HG03460 (cell line): Measurements from ENCODE around the gene LENEP.

Experiments
- ATAC-seq: cut with Tn5 transposase; IDR thresholded peaks from one replicate; pipeline ENCODE4 v1.9.1; 2021; ENCODE audit not compliant: unreplicated experiment

The LENEP gene

DNA sequence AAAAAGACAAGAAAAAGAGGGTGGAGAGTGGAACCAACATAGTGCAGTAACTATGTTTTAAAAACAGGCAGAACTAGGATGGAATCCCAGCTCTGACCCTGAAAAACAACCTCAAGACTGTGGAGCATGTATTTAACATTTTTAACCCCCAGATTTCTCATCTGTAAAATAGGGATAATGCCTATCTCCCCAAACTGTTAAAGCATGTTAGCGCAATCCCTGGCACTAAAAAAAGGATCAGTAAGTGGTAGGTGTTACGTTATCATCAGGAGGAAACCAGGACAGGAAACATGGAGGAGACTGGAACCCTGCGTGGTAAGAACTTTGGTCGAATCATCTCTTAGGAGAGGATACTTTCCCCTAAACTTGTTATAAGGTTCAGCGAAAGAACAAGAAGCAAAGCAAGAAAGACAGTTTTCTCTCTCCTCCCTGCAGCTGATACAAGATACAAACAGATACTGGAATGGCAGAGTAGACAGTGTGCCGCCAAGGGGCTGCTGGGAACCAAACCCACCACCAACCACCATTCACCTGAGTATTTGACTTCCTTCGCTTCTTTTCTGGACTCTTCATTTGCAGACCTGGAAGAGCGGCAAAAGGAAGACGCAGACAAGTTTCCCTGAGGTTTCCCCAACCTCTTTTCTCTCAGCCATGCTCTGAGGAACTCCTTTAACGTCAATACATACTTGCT lies 32.8 kb upstream of the LENEP start:
- ATAC-seq = no peak

DNA sequence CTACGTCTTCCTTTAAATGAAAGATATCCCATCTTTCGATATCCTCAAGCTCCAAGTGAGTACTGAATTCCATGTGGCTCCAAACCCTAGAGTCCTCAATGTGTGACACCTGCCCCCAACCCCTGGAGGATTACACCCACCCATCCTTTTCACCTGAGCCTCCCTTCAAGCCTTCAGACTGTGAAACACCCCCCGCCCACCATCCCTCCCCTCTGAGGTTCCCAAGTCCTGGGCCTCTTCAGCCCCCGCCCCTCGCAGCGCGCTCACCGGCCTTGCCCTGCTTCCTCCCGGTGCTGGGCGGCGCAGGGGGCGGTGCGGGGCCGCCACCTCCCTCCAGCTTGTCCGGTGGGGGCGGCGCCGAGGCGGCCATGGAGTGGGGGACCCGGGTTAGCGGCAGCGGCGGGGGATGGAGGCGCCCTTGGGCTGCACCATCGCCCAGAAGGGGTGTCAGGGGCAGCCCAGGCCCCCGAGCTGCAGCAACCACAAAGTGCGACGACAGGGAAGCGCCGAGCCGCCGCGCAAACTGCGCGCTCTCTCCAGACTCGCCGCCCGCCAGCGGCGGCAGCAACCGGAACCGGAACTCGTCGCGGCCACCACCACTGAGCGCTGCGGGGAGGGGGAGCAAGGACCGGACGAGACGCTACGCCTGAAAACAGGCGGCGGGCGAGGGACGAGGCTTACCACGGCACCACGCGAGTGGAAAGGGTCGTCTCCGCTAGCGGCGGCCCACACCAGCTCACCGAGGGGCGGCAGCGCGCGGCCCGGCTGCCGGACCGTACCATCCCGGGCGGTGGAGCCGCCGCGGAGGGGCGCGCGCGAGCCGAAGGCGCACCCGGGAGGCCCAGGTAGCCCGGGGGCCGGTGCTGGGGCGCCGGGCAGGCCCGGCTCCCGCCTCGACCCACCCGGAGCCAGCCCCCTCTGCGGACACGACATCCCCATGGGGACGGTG lies 31.9 kb upstream of the LENEP start, which contains the start of gene PYGO2:
Gene PYGO2 (minus strand): TSS at position 576 of the 949 bp plus-strand sequence. CDS start 206 bp downstream, at position 370.
- ATAC-seq = peak; percentile 69

DNA sequence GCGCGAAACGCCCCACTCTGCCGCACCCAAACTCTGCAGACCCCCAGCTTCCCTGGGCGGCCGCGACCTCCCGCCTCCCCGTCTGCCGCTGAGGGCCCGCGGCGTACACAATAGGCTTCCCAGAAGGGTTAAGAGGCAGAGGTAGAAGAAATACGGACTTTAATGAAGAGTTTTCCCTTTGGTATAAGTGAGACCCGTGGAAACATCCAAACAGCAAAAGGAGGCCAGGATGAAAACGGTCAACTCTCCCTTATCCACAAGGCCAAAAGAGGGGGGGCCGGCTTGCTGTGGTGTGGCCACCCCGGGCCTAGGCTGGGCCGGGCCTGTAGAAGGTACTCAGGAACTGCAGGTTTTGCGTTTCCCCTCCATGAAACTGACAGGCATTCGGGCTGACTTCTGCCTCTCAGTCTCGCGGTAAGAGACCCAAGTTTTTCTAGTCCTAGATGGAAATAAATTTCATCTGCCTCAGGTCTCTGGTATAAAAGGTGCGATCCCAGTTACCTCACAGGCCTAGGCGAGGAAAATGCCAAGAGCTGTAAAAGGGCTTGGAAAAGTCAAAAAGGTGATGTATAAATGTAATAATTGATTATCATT lies 31.1 kb upstream of the LENEP start:
- ATAC-seq = no peak

DNA sequence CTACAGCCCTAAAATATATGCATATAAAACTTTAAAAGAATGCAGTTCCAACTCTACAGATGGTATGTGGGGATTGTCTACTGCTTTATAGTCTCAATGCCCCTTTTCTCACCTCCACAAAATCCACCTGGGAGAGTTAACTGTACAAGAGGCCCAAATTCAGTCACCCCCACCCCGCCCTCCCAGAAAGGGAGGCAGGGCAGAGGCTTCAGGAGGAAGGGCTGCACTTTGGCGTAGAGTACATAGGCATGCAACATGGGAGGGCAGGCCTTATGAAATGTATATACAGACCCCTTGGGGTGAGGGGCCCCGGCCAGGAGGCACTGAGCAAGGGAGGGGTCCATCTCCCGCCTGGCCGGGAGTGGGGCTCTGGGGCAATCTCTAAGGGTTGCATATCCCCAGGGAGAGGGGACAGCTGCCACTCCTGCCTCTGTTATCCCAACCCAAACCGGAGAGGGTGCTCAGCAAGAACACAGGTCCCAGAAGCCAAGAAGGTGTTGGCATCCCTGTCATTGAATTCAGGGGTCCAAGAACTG lies 30.5 kb upstream of the LENEP start:
- ATAC-seq = no peak

DNA sequence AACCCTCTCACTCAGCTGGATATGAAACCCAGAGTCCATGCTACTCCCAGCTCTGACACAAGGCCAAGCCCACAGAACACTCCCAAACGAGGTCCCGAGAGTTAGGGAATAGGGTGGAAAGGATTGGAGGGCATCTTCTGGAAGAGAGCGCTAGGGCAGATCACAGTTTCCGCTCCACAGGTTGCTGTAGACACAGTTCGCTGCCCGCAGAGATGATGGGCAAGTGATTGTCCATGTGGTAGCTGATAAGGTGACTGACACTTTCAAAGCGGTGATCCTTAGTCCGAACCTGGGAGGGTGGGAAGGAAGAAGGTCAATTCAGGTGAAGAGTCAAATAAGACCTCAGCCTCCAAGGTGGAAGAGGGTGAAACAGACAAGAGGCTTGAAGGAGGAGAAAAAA lies 29.7 kb upstream of the LENEP start:
- ATAC-seq = no peak

DNA sequence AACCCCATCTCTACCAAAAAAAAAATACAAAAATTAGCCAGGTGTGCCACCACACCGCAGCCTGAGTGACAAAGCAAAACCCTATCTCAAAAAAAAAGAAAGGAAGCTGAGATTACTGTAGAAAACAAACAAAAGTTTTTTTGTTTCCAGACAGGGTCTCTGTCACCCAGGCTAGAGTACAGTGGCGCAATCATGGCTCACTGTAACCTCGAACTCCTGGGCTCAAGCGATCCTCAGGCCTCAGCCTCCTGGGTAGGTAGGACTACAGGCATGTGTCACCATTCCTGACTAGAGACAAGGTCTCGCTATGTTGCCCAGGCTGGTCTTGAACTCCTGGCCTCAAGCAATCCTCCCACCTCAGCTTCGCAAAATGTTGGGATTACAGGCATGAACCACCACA lies 29.0 kb upstream of the LENEP start:
- no peak for ATAC-seq

DNA sequence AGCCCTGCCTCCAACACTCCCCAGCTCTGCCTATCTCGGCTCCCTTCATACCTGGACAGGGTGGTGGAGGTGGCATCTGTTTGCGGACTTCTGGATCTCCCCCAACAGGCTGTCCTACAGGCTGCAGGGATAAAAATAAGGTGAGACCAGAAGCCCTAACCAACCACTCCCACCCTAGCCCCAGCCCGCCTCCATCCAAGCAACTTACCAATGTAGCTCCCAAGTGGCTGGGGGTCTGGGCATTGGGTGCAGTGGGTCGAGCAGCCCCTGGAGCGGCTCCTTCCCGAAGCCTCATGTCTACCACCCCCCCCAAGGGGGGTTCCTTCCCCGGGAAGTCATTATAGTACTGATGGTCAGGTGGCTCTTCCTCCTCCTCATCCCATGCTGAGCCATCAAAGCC lies 27.3 kb upstream of the LENEP start:
- ATAC-seq = no peak

DNA sequence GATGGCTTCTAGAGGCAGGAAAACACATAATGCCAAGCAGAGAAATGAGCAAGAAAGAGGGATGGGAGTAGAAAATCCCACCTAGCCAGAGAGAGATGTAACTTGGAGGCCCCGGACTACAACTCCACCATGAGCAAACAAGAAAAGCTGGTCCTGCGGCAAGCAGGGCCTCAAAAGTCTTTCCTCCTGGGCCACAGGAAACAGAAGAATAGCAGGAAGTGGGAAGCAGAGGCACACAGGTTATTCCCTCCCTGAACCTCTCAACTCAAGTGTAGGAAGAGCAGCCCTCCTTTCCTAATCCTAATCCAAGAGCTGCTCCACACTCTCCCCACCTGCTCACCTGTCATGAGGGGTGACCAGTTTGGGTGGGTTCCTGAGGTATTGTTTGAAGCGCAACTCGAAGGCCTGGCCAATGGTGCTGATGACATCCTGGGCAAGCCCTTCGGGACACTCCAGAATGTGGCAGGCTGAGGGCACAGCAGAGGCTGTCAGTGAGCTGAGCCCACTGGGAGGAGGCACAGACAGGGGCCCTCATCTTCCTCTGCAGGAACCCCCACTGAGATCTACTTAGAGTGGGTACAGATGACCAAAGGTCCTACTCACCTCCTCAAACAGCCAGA lies 25.9 kb upstream of the LENEP start:
- ATAC-seq = no peak

DNA sequence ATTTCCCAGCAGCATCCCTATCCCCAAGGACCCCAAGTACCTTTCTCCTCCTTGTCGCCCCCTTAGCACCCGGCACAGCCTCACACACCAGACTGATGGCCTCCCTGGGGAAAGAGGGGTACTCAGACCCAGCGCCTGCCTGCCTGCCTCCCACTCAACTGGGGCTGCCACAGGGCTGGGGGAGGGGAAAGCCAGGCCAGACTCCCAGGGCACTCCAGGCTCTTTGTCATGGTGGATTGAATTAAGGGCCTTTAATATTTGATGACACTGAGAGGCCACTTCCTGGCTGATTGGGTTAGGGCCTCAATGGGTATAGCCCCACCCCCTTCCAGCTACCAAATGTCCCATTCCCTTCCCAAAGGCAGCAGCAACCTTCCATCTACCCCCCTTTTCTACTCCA lies 24.7 kb upstream of the LENEP start:
- no peak for ATAC-seq

DNA sequence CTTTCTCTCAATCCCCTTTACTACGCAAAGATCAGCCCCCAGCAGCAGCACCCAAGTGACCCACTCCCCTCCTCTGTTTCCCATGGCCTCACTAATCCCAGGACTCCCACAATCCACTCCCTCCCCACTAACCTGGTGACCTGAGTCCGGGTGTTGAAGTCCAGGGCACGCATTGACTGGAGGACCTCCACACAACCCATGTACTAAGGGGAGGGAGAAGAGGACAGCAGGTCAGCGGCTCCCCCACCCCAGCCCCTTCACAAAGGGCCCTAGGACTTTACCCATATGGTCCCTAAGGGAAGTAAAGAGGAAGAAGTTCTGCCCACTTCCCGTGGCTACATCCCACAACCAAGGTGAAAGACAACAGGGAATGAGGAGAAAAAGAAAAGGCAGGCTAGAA lies 24.1 kb upstream of the LENEP start:
- no peak for ATAC-seq

DNA sequence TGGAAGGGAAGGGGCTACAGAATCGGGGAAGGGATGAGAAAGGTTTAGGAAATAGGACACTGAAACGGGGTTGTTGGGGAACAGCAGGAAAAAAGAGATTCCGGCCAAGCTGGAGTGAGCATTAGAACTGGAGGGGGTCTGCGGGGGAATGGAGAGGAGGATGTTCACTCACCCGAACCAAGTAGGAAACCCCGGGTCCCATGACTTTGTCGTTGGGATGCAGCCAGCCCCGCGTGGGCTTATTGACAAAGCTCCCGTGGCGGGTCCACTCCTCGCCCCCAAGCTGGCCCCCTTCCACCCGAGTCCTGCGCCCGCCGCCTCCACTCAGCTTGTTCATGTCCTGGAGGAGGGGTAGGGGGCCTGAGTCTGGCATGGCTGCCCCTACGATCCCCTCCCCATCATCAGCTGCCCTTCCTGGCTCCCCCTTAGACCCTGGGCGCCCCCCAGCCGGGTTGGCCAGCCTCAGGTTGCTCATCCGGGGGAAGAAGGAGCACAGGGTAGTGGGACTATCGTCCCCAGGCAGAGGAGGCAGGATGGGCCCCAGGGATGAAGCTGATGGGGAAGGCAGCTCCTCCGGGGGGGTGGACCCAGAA lies 23.4 kb upstream of the LENEP start:
- no peak for ATAC-seq

DNA sequence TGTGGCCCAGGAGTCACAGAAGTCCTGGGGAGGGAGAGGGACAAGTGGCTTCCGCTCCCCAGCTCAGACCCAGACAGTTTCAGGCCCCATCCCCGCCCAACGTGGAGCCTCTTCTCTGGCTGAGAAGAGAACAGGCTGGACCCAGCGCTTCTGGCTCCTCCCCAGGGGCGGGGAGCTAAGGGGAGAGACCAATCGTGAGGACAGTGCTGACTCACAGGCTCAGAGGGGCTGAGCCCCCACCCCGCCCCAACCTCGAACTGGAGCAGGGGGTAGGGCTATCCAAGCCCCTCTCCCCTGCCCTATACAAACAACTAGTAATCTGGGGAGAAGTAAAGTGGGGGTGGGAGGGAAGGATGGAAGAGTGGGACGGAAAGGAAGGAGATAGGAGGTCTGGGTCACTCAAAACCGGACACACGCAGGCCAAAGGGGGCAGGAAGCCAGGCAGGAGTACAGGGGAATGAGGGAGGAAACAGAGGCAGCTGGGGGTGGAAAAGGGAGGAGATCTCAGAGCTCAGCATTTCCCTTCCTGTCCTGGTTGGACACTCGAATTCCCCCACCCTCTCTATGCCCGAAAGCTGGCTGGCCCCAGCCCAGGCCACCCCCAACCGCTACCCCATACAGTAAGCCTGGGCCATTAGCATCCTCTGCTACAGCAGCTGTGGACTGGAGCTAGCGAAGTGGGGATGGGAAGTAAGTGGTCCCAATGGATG lies 22.6 kb upstream of the LENEP start, which contains the start of gene SHC1:
Gene SHC1 (minus strand): TSS at position 117 of the 710 bp plus-strand sequence. CDS start 221 bp downstream, outside the sequence.
- no peak for ATAC-seq

DNA sequence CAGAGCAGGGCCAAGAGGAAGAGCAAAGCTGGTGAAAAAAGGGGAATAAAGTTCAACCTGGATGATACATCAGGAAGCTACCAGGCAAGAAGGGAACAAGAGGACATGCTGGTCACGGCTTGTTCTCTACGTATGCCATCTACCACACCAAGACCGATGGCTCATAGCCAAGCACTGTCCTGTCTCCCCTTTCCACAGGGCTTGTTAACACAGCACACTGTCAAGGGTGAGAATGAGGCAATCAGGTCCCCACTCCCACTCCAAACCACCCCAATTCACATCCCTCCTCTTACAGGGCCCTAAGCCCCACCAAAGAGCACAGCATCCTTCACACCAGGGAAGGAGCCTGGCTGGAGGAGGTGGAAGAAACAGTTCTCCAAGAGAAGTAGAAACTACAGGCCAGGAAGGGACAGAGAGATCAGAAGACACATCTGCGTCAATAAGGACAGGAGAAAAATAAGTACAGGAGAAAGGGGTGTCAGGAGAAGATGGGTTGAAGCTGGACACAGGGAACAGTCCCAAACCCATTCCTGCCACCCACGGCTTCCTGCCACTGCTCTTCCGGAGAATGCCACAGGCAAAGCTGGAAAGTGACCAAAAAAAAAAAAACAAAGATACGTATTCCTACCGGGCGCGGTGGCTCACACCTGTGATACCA lies 21.9 kb upstream of the LENEP start:
- ATAC-seq = no peak

DNA sequence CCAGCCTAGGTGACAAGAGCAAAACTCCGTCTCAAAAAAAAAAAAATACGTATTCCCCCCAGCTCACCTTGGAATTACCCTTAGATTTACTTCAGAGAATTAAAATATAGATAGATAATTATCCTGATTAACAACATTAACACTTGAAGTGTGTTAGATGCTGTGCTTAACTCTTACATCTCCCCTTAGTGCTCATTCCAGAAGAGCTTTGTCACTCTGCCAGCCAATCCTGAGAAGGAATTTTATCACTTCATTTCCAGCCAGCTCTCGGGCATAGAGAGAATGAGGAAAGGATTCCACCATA lies 21.2 kb upstream of the LENEP start:
- ATAC-seq = no peak

DNA sequence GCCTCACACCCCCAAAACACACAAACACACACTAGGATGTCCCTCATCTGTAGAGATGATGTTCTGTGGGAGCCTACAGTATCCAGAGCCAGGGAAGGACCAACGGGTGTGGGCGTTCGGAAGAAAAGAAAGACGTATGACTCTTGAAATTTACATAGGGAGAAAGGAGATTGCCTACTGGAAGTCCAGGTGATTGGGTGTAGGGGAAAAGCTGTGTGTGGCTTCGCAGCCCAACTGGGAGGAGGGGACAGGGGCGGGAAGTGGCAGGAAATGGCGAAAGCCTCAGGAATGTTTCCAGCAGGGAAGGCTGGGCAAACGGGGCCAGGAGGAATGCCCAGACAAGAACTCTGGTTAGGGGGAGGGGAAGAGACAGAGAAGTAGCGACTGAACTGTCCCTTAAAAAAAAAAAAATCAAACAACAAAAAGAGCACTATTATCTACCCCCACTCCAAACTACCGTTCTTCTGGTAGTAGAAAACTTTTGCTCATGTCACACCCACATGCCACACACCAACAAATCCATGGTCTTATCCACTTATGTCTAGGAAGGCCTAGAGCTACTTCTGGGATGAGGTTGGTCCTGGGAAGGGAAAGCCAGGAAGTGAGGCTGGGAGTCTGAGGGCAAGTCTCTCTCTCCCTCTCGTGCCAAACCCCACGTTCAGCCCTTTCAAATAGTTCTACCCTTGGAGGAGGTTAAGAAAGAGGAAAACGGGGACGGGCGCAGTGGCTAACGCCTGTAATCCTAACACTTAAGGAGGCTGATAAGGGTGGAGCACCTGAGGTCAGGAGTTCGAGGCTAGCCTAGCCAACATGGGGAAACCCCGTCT lies 20.7 kb upstream of the LENEP start:
- no peak for ATAC-seq

DNA sequence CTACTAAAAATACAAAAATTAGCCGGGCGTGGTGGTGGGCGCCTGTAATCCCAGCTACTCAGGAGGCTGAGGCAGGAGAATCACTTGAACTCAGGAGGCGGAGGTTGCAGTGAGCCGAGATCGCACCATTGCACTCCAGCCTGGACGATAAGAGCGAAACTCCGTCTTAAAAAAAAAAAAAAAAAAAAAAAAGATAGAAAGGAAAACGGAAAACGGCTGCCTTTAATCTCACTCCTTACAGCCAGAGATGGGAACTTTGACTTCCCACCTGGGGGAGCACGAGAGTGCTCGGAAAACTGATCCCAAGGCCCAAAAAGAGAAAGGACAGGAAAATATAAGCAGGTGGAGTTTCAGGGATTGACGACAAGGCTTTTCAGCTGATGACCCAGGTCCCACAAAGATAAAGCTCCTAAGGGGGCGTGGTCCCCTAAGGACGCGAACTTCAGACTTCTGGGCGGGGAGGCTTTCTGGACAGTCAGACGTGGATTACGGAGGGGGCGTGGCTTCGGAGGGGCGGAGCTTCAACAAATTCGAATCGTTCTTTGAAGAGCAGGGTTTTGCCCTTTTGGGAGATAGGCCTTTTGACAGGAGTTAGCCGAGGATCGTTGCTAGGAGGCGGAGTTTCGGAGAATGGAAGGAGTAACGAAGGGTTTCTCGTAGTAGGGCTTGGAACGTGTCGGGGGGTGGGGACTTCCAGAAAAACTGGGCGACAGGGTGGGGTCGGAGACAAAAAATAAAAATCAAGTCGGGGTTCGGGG lies 19.9 kb upstream of the LENEP start:
- no peak for ATAC-seq

DNA sequence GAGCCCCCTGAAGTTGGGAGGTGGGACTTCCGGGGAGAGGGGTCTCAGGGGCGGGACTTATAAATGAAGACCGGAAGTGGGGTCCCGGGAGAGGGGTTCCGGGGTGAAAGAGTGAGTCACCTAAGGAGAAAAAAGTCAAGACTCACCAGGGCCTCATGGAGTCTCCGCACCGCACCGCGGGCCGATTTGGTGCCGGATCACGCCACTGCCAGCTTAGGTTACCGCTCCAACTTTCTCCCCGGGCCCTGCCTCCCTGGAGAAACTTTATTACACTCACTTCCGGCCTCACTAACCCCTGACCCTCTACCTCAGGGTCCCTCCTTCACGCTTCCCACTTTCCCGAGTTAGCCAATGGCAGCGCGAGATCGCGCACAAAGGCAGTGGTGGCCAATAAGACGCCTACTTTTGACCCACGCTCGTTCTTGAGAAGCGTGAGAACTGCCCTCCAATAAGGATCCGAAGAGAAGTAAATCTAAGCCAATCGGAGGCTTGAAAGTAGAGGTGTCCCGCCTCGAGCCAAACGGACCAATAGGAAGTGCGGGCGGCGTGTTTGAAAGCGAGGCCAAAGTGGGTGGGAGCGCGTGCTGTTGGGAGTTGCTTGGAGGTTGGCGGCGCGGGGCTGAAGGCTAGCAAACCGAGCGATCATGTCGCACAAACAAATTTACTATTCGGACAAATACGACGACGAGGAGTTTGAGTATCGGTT lies 19.1 kb upstream of the LENEP start, which contains the start of gene CKS1B:
Gene CKS1B (plus strand): TSS at position 580 of the 706 bp plus-strand sequence. CDS start 65 bp downstream, at position 645.
- ATAC-seq = peak; percentile 68
